Parathyroid adenoma (tissue), 2 donors: Measurements from ENCODE around the gene MAPRE2.

ENCODE experiments used
- H2AFZ ChIP-seq: fragments of 300-600 bp; sonication (generic); one replicate; pipeline ENCODE4 v1.7.0; 2017; ENCODE audit warnings: antibody characterized with exemption, mild to moderate bottlenecking
- H3K27ac ChIP-seq: fragments of 300-600 bp; sonication (generic); one replicate; pipeline ENCODE4 v1.7.0; 2017
- H3K27me3 ChIP-seq: fragments of 300-600 bp; sonication (generic); one replicate; pipeline ENCODE4 v1.7.0; 2017; ENCODE audit warnings: low read length; ENCODE audit not compliant: control insufficient read depth, insufficient read depth
- H3K36me3 ChIP-seq: fragments of 300-600 bp; sonication (generic); one replicate; pipeline ENCODE4 v1.7.0; 2017; ENCODE audit warnings: low read length; ENCODE audit not compliant: control insufficient read depth, insufficient read depth
- H3K4me1 ChIP-seq: fragments of 300-600 bp; sonication (generic); one replicate; pipeline ENCODE4 v1.7.0; 2017; ENCODE audit warnings: control low read depth
- H3K4me2 ChIP-seq: fragments of 300-600 bp; sonication (generic); one replicate; pipeline ENCODE4 v1.7.0; 2017; ENCODE audit warnings: low read length
- H3K4me3 ChIP-seq: fragments of 300-600 bp; sonication (generic); one replicate; pipeline ENCODE4 v1.7.0; 2017; ENCODE audit warnings: low read depth, low read length
- H3K79me2 ChIP-seq: fragments of 300-600 bp; sonication (generic); one replicate; pipeline ENCODE4 v1.7.0; 2017; ENCODE audit warnings: control low read depth
- H3K9ac ChIP-seq: fragments of 300-600 bp; sonication (generic); one replicate; pipeline ENCODE4 v1.7.0; 2017; ENCODE audit warnings: mild to moderate bottlenecking
- H3K9me3 ChIP-seq: fragments of 300-600 bp; sonication (generic); one replicate; pipeline ENCODE4 v1.7.0; 2017; ENCODE audit warnings: low read length; ENCODE audit not compliant: control insufficient read depth
- TF ChIP-seq, protein P1 (sequence below): fragments of 300-600 bp; sonication (generic); IDR thresholded peaks from one replicate; pipeline ENCODE4 v1.7.0; 2017; ENCODE audit warnings: antibody characterized with exemption, mild to moderate bottlenecking
- donor health status: primary hyperparathyroidism.

The MAPRE2 gene

DNA sequence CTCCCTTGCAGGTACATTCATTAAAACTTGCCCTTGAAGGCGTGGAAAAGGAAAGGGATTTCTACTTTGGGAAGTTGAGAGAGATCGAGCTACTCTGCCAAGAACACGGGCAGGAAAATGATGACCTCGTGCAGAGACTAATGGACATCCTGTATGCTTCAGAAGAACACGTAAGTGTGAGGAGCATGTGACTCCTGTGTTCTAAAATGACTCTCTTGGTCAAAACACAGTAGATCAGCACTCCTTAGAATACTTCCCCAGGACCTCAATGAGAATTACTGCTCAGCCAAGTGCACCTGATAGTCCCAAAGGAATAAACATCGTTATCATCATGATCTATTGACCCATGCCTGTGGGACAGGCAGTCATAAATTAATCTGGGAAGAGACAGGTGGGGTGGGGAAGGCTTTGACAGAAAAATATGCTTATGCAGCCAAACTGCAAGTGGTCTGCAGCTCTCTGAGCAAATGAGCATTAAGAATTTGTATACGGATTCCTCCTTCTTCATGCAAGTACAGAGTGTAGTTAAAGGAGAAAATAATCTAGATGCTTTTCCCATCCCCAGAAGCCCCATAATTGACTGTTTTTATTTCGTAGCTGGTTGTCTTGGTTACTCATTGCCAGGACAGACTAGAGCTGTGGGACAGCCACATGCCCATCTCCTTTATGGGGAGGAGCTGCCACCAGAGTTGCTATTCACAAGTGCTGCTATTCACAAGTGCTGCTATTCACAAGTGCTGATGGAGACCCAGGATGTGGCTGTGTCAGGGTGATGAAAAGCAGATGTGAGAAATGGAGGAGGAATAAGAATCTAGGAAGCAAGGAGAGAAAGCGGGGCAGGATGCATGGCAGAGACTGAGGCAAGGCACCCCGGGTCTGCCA, 91.0 kb downstream of the MAPRE2 start:
- H3K9ac ChIP-seq, result no peak overlapping the region
- H3K27me3 ChIP-seq, result no peaks in the 10 kb centered on the region
- no peak overlapping the region for H3K27ac ChIP-seq
- no peaks in the 10 kb centered on the region for H3K36me3 ChIP-seq
- no peak overlapping the region for H2AFZ ChIP-seq
- no peak overlapping the region for H3K4me2 ChIP-seq
- H3K79me2 ChIP-seq, result no peaks in the 10 kb centered on the region
- H3K4me3 ChIP-seq, result no peak overlapping the region
- H3K4me1 ChIP-seq, result no peaks in the 10 kb centered on the region
- TF ChIP-seq, protein P1, sequence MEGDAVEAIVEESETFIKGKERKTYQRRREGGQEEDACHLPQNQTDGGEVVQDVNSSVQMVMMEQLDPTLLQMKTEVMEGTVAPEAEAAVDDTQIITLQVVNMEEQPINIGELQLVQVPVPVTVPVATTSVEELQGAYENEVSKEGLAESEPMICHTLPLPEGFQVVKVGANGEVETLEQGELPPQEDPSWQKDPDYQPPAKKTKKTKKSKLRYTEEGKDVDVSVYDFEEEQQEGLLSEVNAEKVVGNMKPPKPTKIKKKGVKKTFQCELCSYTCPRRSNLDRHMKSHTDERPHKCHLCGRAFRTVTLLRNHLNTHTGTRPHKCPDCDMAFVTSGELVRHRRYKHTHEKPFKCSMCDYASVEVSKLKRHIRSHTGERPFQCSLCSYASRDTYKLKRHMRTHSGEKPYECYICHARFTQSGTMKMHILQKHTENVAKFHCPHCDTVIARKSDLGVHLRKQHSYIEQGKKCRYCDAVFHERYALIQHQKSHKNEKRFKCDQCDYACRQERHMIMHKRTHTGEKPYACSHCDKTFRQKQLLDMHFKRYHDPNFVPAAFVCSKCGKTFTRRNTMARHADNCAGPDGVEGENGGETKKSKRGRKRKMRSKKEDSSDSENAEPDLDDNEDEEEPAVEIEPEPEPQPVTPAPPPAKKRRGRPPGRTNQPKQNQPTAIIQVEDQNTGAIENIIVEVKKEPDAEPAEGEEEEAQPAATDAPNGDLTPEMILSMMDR, result no peak
- H3K9me3 ChIP-seq, result no peaks in the 10 kb centered on the region

GRCh38 chr18:35134190-35134730, 93.0 kb downstream of the MAPRE2 start:
- H3K79me2 ChIP-seq, result no peaks in the 10 kb centered on the region
- no peak overlapping the region for H3K4me3 ChIP-seq
- H3K4me1 ChIP-seq, result peaks cover 6% of the 10 kb centered on the region
- no peaks in the 10 kb centered on the region for H3K27me3 ChIP-seq
- no peak overlapping the region for H3K9ac ChIP-seq
- H3K36me3 ChIP-seq, result no peaks in the 10 kb centered on the region
- H2AFZ ChIP-seq, result no peak overlapping the region
- TF ChIP-seq, protein P1, result no peak
- no peak overlapping the region for H3K27ac ChIP-seq
- no peaks in the 10 kb centered on the region for H3K9me3 ChIP-seq
- H3K4me2 ChIP-seq, result no peak overlapping the region

DNA sequence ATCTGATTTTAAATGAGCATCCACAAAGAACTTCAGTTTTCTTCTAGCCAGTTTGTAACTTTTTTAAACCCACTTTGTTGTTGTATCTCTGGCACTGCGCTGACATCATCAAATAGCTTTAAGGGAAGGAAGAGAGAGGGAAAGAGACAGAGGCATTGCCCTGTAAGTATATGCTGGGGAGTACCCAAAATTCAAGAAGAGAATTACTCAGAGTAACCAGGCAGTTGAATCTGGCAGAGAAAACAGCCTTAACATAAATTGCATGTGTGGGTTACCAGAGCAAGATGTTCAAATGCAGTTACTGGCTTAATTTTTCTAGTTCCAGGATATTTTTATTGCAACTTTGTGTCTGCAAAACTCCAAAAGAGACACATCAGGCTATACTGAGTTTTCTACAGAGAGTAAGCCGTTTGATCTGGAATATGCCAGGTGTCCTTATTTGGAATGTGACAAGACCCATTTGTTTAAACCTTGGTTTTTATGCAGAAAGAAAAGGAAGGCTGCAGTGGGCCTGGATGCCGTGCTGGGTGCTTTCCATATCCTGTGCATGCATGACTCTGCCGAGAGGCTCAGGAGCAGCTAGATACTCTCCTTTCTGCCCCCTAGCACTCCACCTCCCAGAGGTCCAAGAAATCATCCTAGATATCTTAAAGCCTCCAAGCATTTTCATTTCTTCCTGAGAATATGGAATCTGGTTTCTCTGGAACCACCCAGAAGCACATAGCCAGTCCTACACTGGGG, 93.7 kb downstream of the MAPRE2 start:
- TF ChIP-seq, protein P1, result no peak
- H3K27ac ChIP-seq, result no peak overlapping the region
- H3K36me3 ChIP-seq, result no peaks in the 10 kb centered on the region
- H3K27me3 ChIP-seq, result no peaks in the 10 kb centered on the region
- peaks cover 12% of the 10 kb centered on the region for H3K4me1 ChIP-seq
- H2AFZ ChIP-seq, result no peak overlapping the region
- H3K9me3 ChIP-seq, result no peaks in the 10 kb centered on the region
- no peak overlapping the region for H3K4me2 ChIP-seq
- H3K4me3 ChIP-seq, result no peak overlapping the region
- no peaks in the 10 kb centered on the region for H3K79me2 ChIP-seq
- H3K9ac ChIP-seq, result no peak overlapping the region

- Histone ChIP-seq H3K27ac (no peak overlapping the region), H3K4me3 (no peak overlapping the region), H3K4me1 (peaks cover 12% of the 10 kb centered on the region)
These were observed 95.0 kb downstream of the MAPRE2 start for GRCh38 chr18:35136248-35136647.

More at GRCh38 chr18:35136248-35136647, 95.0 kb downstream of the MAPRE2 start:
- Histone ChIP-seq H3K9me3 (no peaks in the 10 kb centered on the region), H2AFZ (no peak overlapping the region), H3K79me2 (no peaks in the 10 kb centered on the region), H3K36me3 (no peaks in the 10 kb centered on the region), H3K4me2 (no peak overlapping the region), H3K27me3 (no peaks in the 10 kb centered on the region), H3K9ac (no peak overlapping the region)
- TF ChIP-seq, protein P1, result no peak
